Gastroesophageal sphincter (tissue), 4 donors: ENCODE measurements around the gene HDDC2. TPM values are rescaled to one million over a fixed set of nuclear protein-coding genes. Genes with fewer than 3 reads are reported as not detected.

Experiments
- ATAC-seq: fragments of 150-250 bp; one replicate; pipeline ENCODE4 v1.9.1; 2016; ENCODE audit warnings: mild to moderate bottlenecking, moderate library complexity
- H3K27ac ChIP-seq, 4 donors: fragments of 200-600 bp; sonication (generic) in 3 of 4; 1 replicate in 3 of 4; 2 replicates in 1 of 4; pipeline ENCODE4 v1.5.1; 2016 to 2019
- H3K27me3 ChIP-seq: fragments of 200-600 bp; sonication (generic); one replicate; pipeline ENCODE4 v1.5.1; 2019
- H3K36me3 ChIP-seq, 2 donors: fragments of 200-600 bp; sonication (generic); one replicate each; pipeline ENCODE4 v1.5.1; 2019; ENCODE audit warnings: control low read depth in 1 of 2
- H3K4me1 ChIP-seq, 3 donors: fragments of 200-600 bp; sonication (generic); 1 replicate in 2 of 3; 2 replicates in 1 of 3; pipeline ENCODE4 v1.5.1; 2016 to 2019; ENCODE audit warnings: control low read depth in 2 of 3
- H3K4me3 ChIP-seq, 2 donors: fragments of 200-600 bp; sonication (generic); one replicate each; pipeline ENCODE4 v1.5.1; 2019; ENCODE audit warnings: mild to moderate bottlenecking in 1 of 2, moderate library complexity in 1 of 2
- H3K9me3 ChIP-seq, 3 donors: fragments of 200-600 bp; sonication (generic); one replicate each; pipeline ENCODE4 v1.5.1; 2017 to 2019; ENCODE audit warnings: control low read depth in 2 of 3
- EP300 ChIP-seq: sonication (generic); formaldehyde crosslinking; IDR thresholded peaks from one replicate; pipeline ENCODE4 v1.6.1; 2017; ENCODE audit warnings: antibody characterized with exemption, mild to moderate bottlenecking
- POLR2A ChIP-seq, 2 donors: fragments of 450-650 bp; IDR thresholded peaks; one replicate each; pipeline ENCODE4 v1.6.1; 2017; ENCODE audit warnings: antibody characterized with exemption in 2 of 2, mild to moderate bottlenecking in 2 of 2, moderate library complexity in 1 of 2
- POLR2AphosphoS5 ChIP-seq: sonication (generic); formaldehyde crosslinking; IDR thresholded peaks from one replicate; pipeline ENCODE4 v1.6.1; 2017; ENCODE audit warnings: antibody characterized with exemption
- WGBS, 2 donors: methylation state at CpG; one replicate each; pipeline ENCODE4 v1.1.5; 2018; ENCODE audit warnings: low coverage in 1 of 2; 5-methylcytosine and 5-hydroxymethylcytosine counted together
- total RNA-seq, 4 donors: library from RNA; depleted of rRNA; stranded (reverse); fragments of >200 nt; gene quantifications; one replicate each; pipeline ENCODE4 v1.1.0, GENCODE V29; 2016
- TF ChIP-seq, protein P1 (sequence below), 4 experiments: fragments of 200-600 bp in 2 of 4; fragments of 450-650 bp in 2 of 4; sonication (generic) in 1 of 4; IDR thresholded peaks; one replicate each; pipeline ENCODE4 v1.5.1; 2017 to 2019; ENCODE audit warnings: antibody characterized with exemption in 4 of 4, mild to moderate bottlenecking in 2 of 4, moderate library complexity in 2 of 4

Gene HDDC2
- total RNA-seq, 4 donors from 2014 or later = 30.9 to 48.9 (median 47.9) TPM

DNA sequence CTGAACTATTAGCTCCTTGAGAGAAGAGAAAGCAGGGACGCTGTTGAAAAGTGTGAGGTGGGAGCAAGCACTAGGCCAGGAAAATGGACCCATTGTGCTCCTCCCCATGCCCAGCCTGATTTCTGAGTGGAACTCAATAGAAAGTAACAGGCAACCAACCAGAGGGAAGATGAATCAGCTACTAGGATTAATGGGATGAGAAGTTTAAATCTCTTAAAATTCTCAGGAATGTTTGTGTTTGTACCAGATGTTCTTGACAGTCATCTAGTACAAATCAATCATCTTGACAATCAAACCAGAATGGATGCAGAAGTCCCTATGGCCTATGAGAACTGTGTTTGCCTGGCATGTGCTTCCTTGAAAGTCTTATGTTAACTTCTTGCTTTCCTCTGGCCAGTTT lies 48.9 kb downstream of the HDDC2 start:
- no peak for ATAC-seq
- peaks cover 0 to 10% (median 0%) of the 10 kb centered on the region in 3 donors for H3K4me1 ChIP-seq
- no peaks in the 10 kb centered on the region for H3K27me3 ChIP-seq
- 89 to 100% methylated on average over 1 of the region's 1 CpG for WGBS, 2 donors
- H3K36me3 ChIP-seq = no peaks in the 10 kb centered on the region
- no peak overlapping the region for H3K27ac ChIP-seq
- no peak overlapping the region for H3K4me3 ChIP-seq
- TF ChIP-seq POLR2AphosphoS5 (no peak), POLR2A (IDR thresholded peaks at IDR 0.05) (no peak), EP300 (no peak)
- TF ChIP-seq, protein P1, sequence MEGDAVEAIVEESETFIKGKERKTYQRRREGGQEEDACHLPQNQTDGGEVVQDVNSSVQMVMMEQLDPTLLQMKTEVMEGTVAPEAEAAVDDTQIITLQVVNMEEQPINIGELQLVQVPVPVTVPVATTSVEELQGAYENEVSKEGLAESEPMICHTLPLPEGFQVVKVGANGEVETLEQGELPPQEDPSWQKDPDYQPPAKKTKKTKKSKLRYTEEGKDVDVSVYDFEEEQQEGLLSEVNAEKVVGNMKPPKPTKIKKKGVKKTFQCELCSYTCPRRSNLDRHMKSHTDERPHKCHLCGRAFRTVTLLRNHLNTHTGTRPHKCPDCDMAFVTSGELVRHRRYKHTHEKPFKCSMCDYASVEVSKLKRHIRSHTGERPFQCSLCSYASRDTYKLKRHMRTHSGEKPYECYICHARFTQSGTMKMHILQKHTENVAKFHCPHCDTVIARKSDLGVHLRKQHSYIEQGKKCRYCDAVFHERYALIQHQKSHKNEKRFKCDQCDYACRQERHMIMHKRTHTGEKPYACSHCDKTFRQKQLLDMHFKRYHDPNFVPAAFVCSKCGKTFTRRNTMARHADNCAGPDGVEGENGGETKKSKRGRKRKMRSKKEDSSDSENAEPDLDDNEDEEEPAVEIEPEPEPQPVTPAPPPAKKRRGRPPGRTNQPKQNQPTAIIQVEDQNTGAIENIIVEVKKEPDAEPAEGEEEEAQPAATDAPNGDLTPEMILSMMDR (IDR thresholded peaks at IDR 0.05) = no peak
- no peaks in the 10 kb centered on the region for H3K9me3 ChIP-seq

DNA sequence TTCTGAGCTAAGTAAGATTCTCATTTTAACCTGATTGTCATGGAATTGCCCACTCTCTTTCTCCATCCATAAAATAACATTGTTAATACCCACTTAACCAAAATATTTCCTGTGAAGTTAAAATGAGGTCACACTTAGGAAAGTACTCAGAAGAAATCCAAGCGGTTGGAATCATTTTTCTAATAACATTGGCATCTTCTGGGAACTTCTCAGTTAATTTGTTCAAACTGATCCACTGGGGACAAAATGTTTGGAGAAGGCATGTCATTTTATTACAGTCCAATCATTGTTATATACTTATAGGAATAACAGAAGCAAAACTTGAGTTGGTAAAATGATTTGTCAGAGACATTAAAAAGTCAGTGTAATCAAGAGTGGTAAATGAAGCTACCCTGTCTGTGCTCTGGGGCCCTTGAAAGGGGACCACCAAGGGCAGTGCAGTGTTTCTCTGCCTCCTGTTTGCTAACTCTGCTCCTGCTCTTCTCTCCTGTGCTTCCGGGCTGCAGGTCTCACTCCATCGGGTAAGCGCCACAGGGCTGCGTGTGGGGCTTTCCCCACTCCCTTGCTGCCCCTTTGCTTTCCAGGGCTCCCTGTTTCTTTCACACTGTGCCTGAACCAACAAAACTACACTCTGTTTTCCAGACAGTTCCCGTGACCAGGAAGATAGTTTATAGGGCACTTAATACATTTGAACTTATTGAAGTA lies 50.1 kb downstream of the HDDC2 start:
- no peaks in the 10 kb centered on the region for H3K36me3 ChIP-seq
- no peak for ATAC-seq
- no peak overlapping the region for H3K27ac ChIP-seq
- no peak overlapping the region for H3K4me3 ChIP-seq
- TF ChIP-seq EP300 (no peak), POLR2A (IDR thresholded peaks at IDR 0.05) (no peak), POLR2AphosphoS5 (no peak)
- TF ChIP-seq, protein P1 (IDR thresholded peaks at IDR 0.05) = no peak
- H3K9me3 ChIP-seq = no peaks in the 10 kb centered on the region
- no peaks in the 10 kb centered on the region for H3K27me3 ChIP-seq
- 29 to 37% methylated on average over 6 of the region's 6 CpGs for WGBS, 2 donors
- H3K4me1 ChIP-seq = peaks cover 0 to 10% (median 0%) of the 10 kb centered on the region in 3 donors

DNA sequence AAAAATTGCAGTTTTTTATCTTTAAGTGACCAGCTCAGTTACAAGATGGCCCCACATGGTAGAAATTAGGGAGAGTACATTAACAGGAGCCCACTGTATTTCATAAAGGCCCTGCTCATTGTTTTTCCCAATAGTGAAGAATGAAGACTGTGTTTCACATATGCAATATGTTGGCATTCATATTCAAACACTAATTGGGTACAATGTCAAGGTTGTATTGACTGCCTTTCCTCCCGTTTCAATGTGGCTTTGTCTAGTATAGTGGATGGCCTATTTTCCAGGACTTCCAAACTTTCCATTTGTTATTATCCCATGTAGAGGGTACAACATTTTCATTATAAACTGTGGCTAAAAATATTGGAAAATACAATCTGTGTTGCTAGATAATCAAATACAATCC lies 51.3 kb downstream of the HDDC2 start:
- no peak overlapping the region for H3K27ac ChIP-seq
- H3K36me3 ChIP-seq = no peaks in the 10 kb centered on the region
- no peak for TF ChIP-seq POLR2A (IDR thresholded peaks at IDR 0.05)
- TF ChIP-seq POLR2AphosphoS5 = no peak
- TF ChIP-seq EP300 = no peak
- TF ChIP-seq, protein P1 (IDR thresholded peaks at IDR 0.05) = no peak
- no peaks in the 10 kb centered on the region for H3K9me3 ChIP-seq
- no peak for ATAC-seq
- no peaks in the 10 kb centered on the region for H3K27me3 ChIP-seq
- whole genome bisulfite sequencing, 2 donors = 75 to 83% methylated on average over 1 of the region's 1 CpG
- H3K4me3 ChIP-seq = no peak overlapping the region
- H3K4me1 ChIP-seq = peaks cover 0 to 10% (median 0%) of the 10 kb centered on the region in 3 donors

DNA sequence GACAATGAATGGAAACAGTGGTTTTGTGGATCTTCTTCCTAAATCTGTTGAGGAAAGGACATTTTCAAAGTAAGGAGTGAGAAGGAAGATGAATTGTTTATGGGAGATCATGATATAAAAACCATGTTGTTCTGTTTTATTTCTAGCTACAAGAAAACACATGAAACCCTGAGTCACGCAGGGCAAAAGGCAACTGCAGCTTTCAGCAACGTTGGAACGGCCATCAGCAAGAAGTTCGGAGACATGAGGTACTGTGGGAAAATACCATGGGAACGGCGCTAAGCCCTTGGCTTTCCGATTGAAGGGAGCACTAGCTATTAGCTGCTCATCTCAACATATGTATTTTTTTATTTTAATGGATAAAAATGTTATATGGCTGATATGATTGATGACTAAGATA lies 53.6 kb downstream of the HDDC2 start:
- H3K4me3 ChIP-seq = no peak overlapping the region
- no peaks in the 10 kb centered on the region for H3K36me3 ChIP-seq
- peaks cover 0 to 9% (median 0%) of the 10 kb centered on the region in 3 donors for H3K9me3 ChIP-seq
- peaks cover 0 to 10% (median 0%) of the 10 kb centered on the region in 3 donors for H3K4me1 ChIP-seq
- TF ChIP-seq POLR2AphosphoS5 (no peak), POLR2A (IDR thresholded peaks at IDR 0.05) (no peak), EP300 (no peak)
- TF ChIP-seq, protein P1 (IDR thresholded peaks at IDR 0.05) = no peak
- H3K27ac ChIP-seq = no peak overlapping the region
- no peak for ATAC-seq
- 77 to 100% methylated on average over 3 to 7 of the region's 7 CpGs for WGBS, 2 donors
- no peaks in the 10 kb centered on the region for H3K27me3 ChIP-seq

DNA sequence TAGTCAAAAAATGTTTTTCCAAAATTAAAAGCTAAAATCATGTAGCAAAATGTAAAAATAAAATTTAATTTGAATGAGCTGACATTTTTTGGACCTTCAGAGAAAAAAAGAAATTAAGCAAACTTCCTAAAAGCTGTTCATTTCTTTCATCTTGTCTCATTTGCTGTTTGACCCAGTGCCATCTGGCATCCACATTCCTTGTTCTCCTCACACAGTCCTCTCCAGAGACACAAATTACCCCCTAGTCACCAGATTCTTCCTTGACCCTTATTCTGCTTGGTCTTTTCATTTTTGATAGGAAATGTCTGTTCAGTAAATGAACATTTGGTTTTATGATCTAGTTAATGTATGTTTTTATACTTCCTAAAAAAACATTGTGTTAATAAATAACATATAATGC lies 55.2 kb downstream of the HDDC2 start:
- H3K36me3 ChIP-seq = no peaks in the 10 kb centered on the region
- H3K27me3 ChIP-seq = no peaks in the 10 kb centered on the region
- peaks cover 0 to 2% (median 0%) of the 10 kb centered on the region in 3 donors for H3K4me1 ChIP-seq
- peaks cover 0 to 17% (median 0%) of the 10 kb centered on the region in 3 donors for H3K9me3 ChIP-seq
- no peak overlapping the region for H3K4me3 ChIP-seq
- ATAC-seq = no peak
- H3K27ac ChIP-seq = no peak overlapping the region
- TF ChIP-seq POLR2A (IDR thresholded peaks at IDR 0.05) = no peak
- TF ChIP-seq, protein P1 (IDR thresholded peaks at IDR 0.05) = no peak
- TF ChIP-seq EP300 = no peak
- no peak for TF ChIP-seq POLR2AphosphoS5
